K562 (cell line): Measurements from ENCODE around the gene SPRR3. TPM values are rescaled to one million over a fixed set of nuclear protein-coding genes. Genes with fewer than 3 reads are reported as not detected.

ENCODE experiments used
- ATAC-seq: fragments of 200-7000 bp; cut with Tn5 transposase; 3 replicates; pipeline ENCODE4 v1.9.1; 2020; ENCODE audit warnings: moderate library complexity
- BruUV-seq: library from RNA; stranded (reverse); fragments of 400-500 nt; replicated peaks from 2 replicates; lab custom pipeline; 2021; lab: Mats Ljungman, UMichigan
- CTCF ChIA-PET: fragments of 300-600 bp; formaldehyde crosslinking; extraction: SDS; loops from one replicate; lab custom pipeline; 2021; ENCODE audit warnings: low intra/inter-chr PET ratio; lab: Yijun Ruan, JAX
- POLR2A ChIA-PET: fragments of 300-600, 350-650 bp; sonication (Branson Sonifier 250); formaldehyde crosslinking; extraction: SDS; loops from one replicate; lab custom pipeline; 2021; ENCODE audit warnings: antibody characterized with exemption, inconsistent platforms; lab: Yijun Ruan, JAX
- DNase-seq, 4 experiments: peaks; one replicate each; pipeline versions ENCODE4 v3.0.0 to v3.0.0-alpha.2; 2011 to 2018; ENCODE audit warnings: low spot score in 3 of 4, mixed read lengths in 3 of 4; ENCODE audit errors: extremely low read depth in 1 of 4
- FAIRE-seq: peaks from 2 replicates; lab custom pipeline; 2011; peaks lifted over from hg19 to GRCh38; lab: Jason Lieb, UNC
- H2AFZ ChIP-seq: 2 replicates; pipeline ENCODE4 v1.6.0; 2011; ENCODE audit warnings: low read depth, low read length, control low read depth, inconsistent platforms
- H3K27ac ChIP-seq: fragments of 200-600 bp; 3 replicates; pipeline ENCODE4 v1.8.0; 2011; ENCODE audit warnings: low read depth, mild to moderate bottlenecking, control low read depth, inconsistent platforms, low read length, moderate library complexity, mixed read lengths; ENCODE audit errors: extremely low read depth
- H3K27me3 ChIP-seq, 2 experiments: fragments of 300-600 bp in 1 of 2; 2 replicates in 1 of 2; 3 replicates in 1 of 2; pipeline versions ENCODE4 v1.6.0 to v1.8.0; 2011; ENCODE audit warnings: inconsistent platforms in 2 of 2, low read length in 2 of 2, mild to moderate bottlenecking in 1 of 2, mixed read lengths in 1 of 2, moderate library complexity in 1 of 2; ENCODE audit not compliant: control insufficient read depth in 2 of 2, insufficient read depth in 2 of 2
- H3K36me3 ChIP-seq: fragments of 300-600 bp; 3 replicates; pipeline ENCODE4 v1.8.0; 2011; ENCODE audit warnings: mild to moderate bottlenecking, low read length, inconsistent platforms; ENCODE audit not compliant: control insufficient read depth, insufficient read depth
- H3K4me1 ChIP-seq, 2 experiments: fragments of 200-600 bp in 1 of 2; replicated peaks in 1 of 2; 2 replicates in 1 of 2; 3 replicates in 1 of 2; pipeline versions ENCODE4 v1.5.1 to v1.8.0; 2011; ENCODE audit warnings: inconsistent platforms in 2 of 2, low read length in 2 of 2, mild to moderate bottlenecking in 1 of 2, mixed read lengths in 1 of 2, moderate library complexity in 1 of 2; ENCODE audit not compliant: control insufficient read depth in 2 of 2, insufficient read depth in 2 of 2
- H3K4me2 ChIP-seq: 2 replicates; pipeline ENCODE4 v1.6.1; 2011; ENCODE audit warnings: low read length, control low read depth, inconsistent platforms, mixed read lengths; ENCODE audit not compliant: insufficient read depth
- H3K4me3 ChIP-seq: fragments of 200-600 bp; sonication (generic), shearing (Covaris generic); 2 replicates; pipeline ENCODE4 v1.5.1; 2016; ENCODE audit warnings: control low read depth, inconsistent platforms
- H3K79me2 ChIP-seq: fragments of 200-600 bp; 3 replicates; pipeline ENCODE4 v1.8.0; 2011; ENCODE audit warnings: low read length, inconsistent platforms; ENCODE audit not compliant: control insufficient read depth, insufficient read depth
- H3K9ac ChIP-seq, 2 experiments: 2 replicates each; pipeline versions ENCODE4 v1.6.0 to v1.6.1; 2011; ENCODE audit warnings: low read depth in 2 of 2, low read length in 2 of 2, control low read depth in 1 of 2, inconsistent platforms in 1 of 2, mild to moderate bottlenecking in 1 of 2, mixed read lengths in 1 of 2; ENCODE audit not compliant: insufficient read depth in 1 of 2
- H3K9me1 ChIP-seq: one replicate; pipeline ENCODE4 v1.6.0; 2011; ENCODE audit warnings: inconsistent platforms, mild to moderate bottlenecking, low read length, moderate library complexity; ENCODE audit not compliant: control insufficient read depth, insufficient read depth
- H3K9me3 ChIP-seq: replicated peaks from 2 replicates; pipeline ENCODE4 v1.5.1; 2011; ENCODE audit warnings: low read depth, low read length, inconsistent platforms; ENCODE audit not compliant: control insufficient read depth, insufficient read depth
- H4K20me1 ChIP-seq: replicated peaks from 2 replicates; pipeline ENCODE4 v1.6.1; 2011; ENCODE audit warnings: low read length, inconsistent platforms, mixed read lengths; ENCODE audit not compliant: control insufficient read depth, insufficient read depth
- CBX2 ChIP-seq: fragments of 200-600 bp; sonication (generic); IDR thresholded peaks from one replicate; pipeline ENCODE4 v1.6.1; 2012; ENCODE audit warnings: mild to moderate bottlenecking, low read length, inconsistent platforms; ENCODE audit not compliant: insufficient read depth, poor library complexity, severe bottlenecking
- E2F6 ChIP-seq, 2 experiments: IDR thresholded peaks; 2 replicates each; pipeline ENCODE4 v1.6.1; 2011; ENCODE audit warnings: borderline replicate concordance in 1 of 2, control low read depth in 1 of 2, low read depth in 1 of 2, low read length in 1 of 2, mild to moderate bottlenecking in 1 of 2, mixed read lengths in 1 of 2, moderate library complexity in 1 of 2; ENCODE audit not compliant: insufficient read depth in 1 of 2, insufficient read length in 1 of 2, poor library complexity in 1 of 2, severe bottlenecking in 1 of 2; ENCODE audit errors: extremely low read depth in 1 of 2
- ESRRA ChIP-seq: fragments of 450-650 bp; IDR thresholded peaks from 2 replicates; pipeline ENCODE4 v1.6.1; 2014; ENCODE audit warnings: low read depth, mild to moderate bottlenecking, moderate library complexity, borderline replicate concordance
- IRF1 ChIP-seq: sonication (generic); formaldehyde crosslinking; IDR thresholded peaks from 2 replicates; pipeline ENCODE4 v1.8.0; 2022; ENCODE audit warnings: missing genetic modification reagents, mild to moderate bottlenecking, borderline replicate concordance
- NKRF ChIP-seq: fragments of 450-650 bp; IDR thresholded peaks from 2 replicates; pipeline ENCODE4 v1.6.1; 2016; ENCODE audit warnings: borderline replicate concordance
- RBBP5 ChIP-seq: fragments of 200-600 bp; sonication (generic); IDR thresholded peaks from 2 replicates; pipeline ENCODE4 v1.6.1; 2012; ENCODE audit warnings: borderline replicate concordance, mild to moderate bottlenecking, low read length, control low read depth, inconsistent platforms; ENCODE audit not compliant: insufficient read depth, poor library complexity, severe bottlenecking
- SMAD1 ChIP-seq: fragments of 150-350 bp; IDR thresholded peaks from 2 replicates; pipeline ENCODE4 v1.6.1; 2014; ENCODE audit warnings: low read length, low read depth; ENCODE audit not compliant: partially characterized antibody
- SNIP1 ChIP-seq: fragments of 450-650 bp; IDR thresholded peaks from 2 replicates; pipeline ENCODE4 v1.7.1; 2017; ENCODE audit warnings: low read depth, mild to moderate bottlenecking
- STAT5A ChIP-seq: IDR thresholded peaks from 2 replicates; pipeline ENCODE4 v1.6.1; 2012; ENCODE audit warnings: low read length, inconsistent platforms, borderline replicate concordance
- TAF9B ChIP-seq: fragments of 450-650 bp; IDR thresholded peaks from 2 replicates; pipeline ENCODE4 v1.6.1; 2018; ENCODE audit warnings: mild to moderate bottlenecking; ENCODE audit not compliant: partially characterized antibody
- ZNF347 ChIP-seq: fragments of 450-650 bp; formaldehyde crosslinking; IDR thresholded peaks from 2 replicates; pipeline ENCODE4 v1.4.0; 2020; ENCODE audit warnings: low read depth, mild to moderate bottlenecking, moderate library complexity
- ZNF766 ChIP-seq: fragments of 200-800 bp; sonication (Bioruptor generic); conservative IDR thresholded peaks from 2 replicates; pipeline ENCODE4 v1.6.1; 2016; ENCODE audit warnings: missing genetic modification characterization, missing compliant biosample characterization
- WGBS: fragments of 100-300 bp; shearing (Covaris generic); methylation state at CpG from one replicate; pipeline ENCODE4 v1.1.6; 2016; ENCODE audit warnings: low coverage, mixed read lengths; ENCODE audit not compliant: insufficient coverage; ENCODE audit errors: missing lambda C conversion rate; 5-methylcytosine and 5-hydroxymethylcytosine counted together
- in situ Hi-C: fragments of 300-500 bp; cut with MboI; formaldehyde crosslinking; loops from 4 replicates; pipeline ENCODE4 v1.15.0; 2018; ENCODE audit warnings: inconsistent platforms, mixed read lengths
- intact Hi-C: fragments of 100-400 bp; cut with micrococcal nuclease; formaldehyde crosslinking; loops from 2 replicates; pipeline ENCODE4 v1.14.2; 2022
- polyA plus RNA-seq, 8 experiments: library from polyadenylated mRNA; depleted of rRNA in 4 of 8; stranded (reverse) in 5 of 8; unstranded in 3 of 8; fragments of >200 nt; fragmentation: Nextera tagmentation in 2 of 8; fragmentation: Illumina TruSeq in 1 of 8; extraction: Ambion mirVana in 2 of 8; extraction: Trizol in 1 of 8; gene quantifications; 2 replicates each; pipeline versions ENCODE4 v1.2.1 to v1.2.3, GENCODE V29; 2011 to 2014; ENCODE audit warnings: inconsistent platforms in 1 of 8, missing spikeins in 1 of 8
- total RNA-seq, 7 experiments: library from RNA; depleted of rRNA in 6 of 7; stranded (reverse); fragments of >200 nt in 6 of 7; fragmentation: Illumina TruSeq in 2 of 7; extraction: Trizol in 2 of 7; gene quantifications; 2 replicates each; pipeline versions ENCODE4 v1.2.1 to v1.2.3, GENCODE V29; 2011 to 2021; ENCODE audit warnings: low replicate concordance in 1 of 7

SPRR3 gene
- total and polyA plus RNA-seq, 9 of the 15 experiments (the other 6 are each of a cell fraction or from before 2014, with no cell fraction given) = not detected

- no peaks in the 10 kb centered on the region for H3K36me3 ChIP-seq
- intact Hi-C loops = no loop called here
- TF ChIP-seq ZNF347 (CRISPR knock-in tag) (no peak), TAF9B (no peak), STAT5A (no peak), SMAD1 (no peak), ZNF766 (CRISPR knock-in tag) (no peak), CBX2 (no peak), SNIP1 (no peak), ESRRA (no peak), IRF1 (CRISPR knock-in tag) (no peak), RBBP5 (no peak), NKRF (no peak), E2F6 (IDR thresholded peaks at IDR 0.05; ENCODE audit: borderline replicate concordance in 1 of 2, extremely low read depth in 1 of 2, insufficient read depth in 1 of 2, insufficient read length in 1 of 2, low read depth in 1 of 2, low read length in 1 of 2, poor library complexity in 1 of 2, severe bottlenecking in 1 of 2) (no peak)
- TF ChIP-seq, all 486 proteins: peak for 0
- in situ Hi-C loops = loop anchor here (25.0 kb wide), 1 partner anchor 234 kb away; no protein-coding TSS in a partner anchor
- H3K4me1 ChIP-seq = no peaks in the 10 kb centered on the region
- WGBS = 2% methylated on average over 7 of the region's 7 CpGs
- no peak overlapping the region for H3K9ac ChIP-seq
- no peaks in the 10 kb centered on the region for H3K79me2 ChIP-seq
- POLR2A ChIA-PET = no interaction called here
- H3K27me3 ChIP-seq = peaks cover 2 to 7% of the 10 kb centered on the region in 2 experiments; a peak in 2 of 5 replicates
- no peaks in the 10 kb centered on the region for H4K20me1 ChIP-seq
- H3K9me1 ChIP-seq = peaks cover 3% of the 10 kb centered on the region
- DNase-seq = no peak
- no peak for FAIRE-seq
- H2AFZ ChIP-seq = no peak overlapping the region
- H3K4me3 ChIP-seq = no peak overlapping the region
- CTCF ChIA-PET = no interaction called here
- H3K9me3 ChIP-seq = no peaks in the 10 kb centered on the region
- no peak for ATAC-seq
- no TSS peak for BruUV-seq
- H3K4me2 ChIP-seq = no peak overlapping the region
- no peak overlapping the region for H3K27ac ChIP-seq
Measured at GRCh38 chr1:152953761-152954160, 47.8 kb upstream of the SPRR3 start.
